SU-DHL-6 (cell line): Measurements from ENCODE around the gene WDR81.
"Not testable (repeated sequence)": the region's sequence is repeated elsewhere in the genome, so short reads cannot be mapped to it uniquely, and the experiment has no call there.

Experiments used
- H2AFZ ChIP-seq: fragments of 200-600 bp; sonication (generic); 2 replicates; pipeline ENCODE4 v1.6.1; 2014; ENCODE audit warnings: low read depth, mild to moderate bottlenecking, moderate library complexity, mixed read lengths, antibody characterized with exemption, low read length; ENCODE audit not compliant: severe bottlenecking
- H3F3A ChIP-seq: fragments of 200-600 bp; shearing (Covaris generic); 2 replicates; pipeline ENCODE4 v1.6.0; 2016; ENCODE audit warnings: antibody characterized with exemption, mild to moderate bottlenecking; ENCODE audit not compliant: insufficient read depth
- H3K27ac ChIP-seq: fragments of 200-600 bp; sonication (generic); 2 replicates; pipeline ENCODE4 v1.5.1; 2016; ENCODE audit warnings: low read depth, mild to moderate bottlenecking, low read length, moderate library complexity, mixed read lengths
- H3K27me3 ChIP-seq: fragments of 200-600 bp; sonication (generic), shearing (Covaris generic); 2 replicates; pipeline ENCODE4 v1.6.0; 2014; ENCODE audit warnings: mild to moderate bottlenecking, low read length
- H3K36me3 ChIP-seq: fragments of 200-600 bp; sonication (generic); 2 replicates; pipeline ENCODE4 v1.6.1; 2014; ENCODE audit warnings: mild to moderate bottlenecking, low read length, mixed read lengths
- H3K4me2 ChIP-seq: fragments of 300-600, 200-600 bp; shearing (Covaris generic), sonication (generic); 2 replicates; pipeline ENCODE4 v1.6.0; 2014; ENCODE audit warnings: low read length, low read depth, mild to moderate bottlenecking; ENCODE audit not compliant: poor library complexity, severe bottlenecking
- H3K4me3 ChIP-seq: fragments of 200-600 bp; sonication (generic); 2 replicates; pipeline ENCODE4 v1.5.1; 2014; ENCODE audit warnings: antibody characterized with exemption, low read length, mild to moderate bottlenecking, mixed read lengths; ENCODE audit not compliant: insufficient read depth, poor library complexity, severe bottlenecking
- H3K79me2 ChIP-seq: fragments of 200-600 bp; sonication (generic); 2 replicates; pipeline ENCODE4 v1.6.1; 2014; ENCODE audit warnings: mild to moderate bottlenecking, low read length, moderate library complexity; ENCODE audit not compliant: insufficient read depth
- H3K9ac ChIP-seq: fragments of 200-600 bp; sonication (generic); 2 replicates; pipeline ENCODE4 v1.7.0; 2014; ENCODE audit warnings: mild to moderate bottlenecking, low read length
- H3K9me2 ChIP-seq: fragments of 200-600 bp; sonication (generic); replicated peaks from 2 replicates; pipeline ENCODE4 v1.6.1; 2014; ENCODE audit warnings: low read length; ENCODE audit not compliant: insufficient read depth
- H3K9me3 ChIP-seq: fragments of 200-600 bp; sonication (generic); 2 replicates; pipeline ENCODE4 v1.6.1; 2014; ENCODE audit warnings: low read length, mixed read lengths; ENCODE audit not compliant: insufficient read depth
- H4K20me1 ChIP-seq: fragments of 200-600 bp; sonication (generic); 2 replicates; pipeline ENCODE4 v1.6.1; 2014; ENCODE audit warnings: low read depth, mild to moderate bottlenecking, antibody characterized with exemption, low read length, moderate library complexity, mixed read lengths
- EZH2phosphoT487 ChIP-seq: fragments of 200-600 bp; sonication (generic), shearing (Covaris generic); conservative IDR thresholded peaks from 2 replicates; pipeline ENCODE4 v1.6.1; 2018; ENCODE audit warnings: mild to moderate bottlenecking, antibody characterized with exemption, low read length, moderate library complexity, mixed read lengths
- TF ChIP-seq, protein P1 (sequence below): fragments of 200-600 bp; sonication (generic); IDR thresholded peaks from one replicate; pipeline ENCODE4 v1.5.1; 2017; ENCODE audit warnings: antibody characterized with exemption, mild to moderate bottlenecking, low read length, moderate library complexity; ENCODE audit not compliant: insufficient read depth, poor library complexity, severe bottlenecking

The WDR81 gene

DNA sequence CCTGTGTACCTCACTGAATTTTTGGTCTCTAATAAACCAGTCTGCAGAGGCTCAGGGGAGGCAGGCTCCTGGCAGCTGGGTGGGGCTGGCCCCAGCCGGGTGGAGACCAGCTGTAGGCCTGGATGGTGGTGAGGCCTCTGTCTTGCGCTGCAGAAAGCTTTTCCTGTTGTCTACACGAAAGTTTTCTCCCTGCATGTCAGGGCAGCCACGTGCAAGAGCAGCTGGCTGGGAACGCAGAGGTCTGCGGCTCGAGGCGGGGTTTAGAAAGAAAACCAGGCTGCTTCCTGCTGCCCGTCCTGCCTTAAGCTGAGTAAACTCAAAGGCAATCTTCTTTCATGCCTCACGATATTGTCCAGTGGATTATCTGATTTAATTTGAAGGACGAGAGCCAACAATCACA lies 39.8 kb downstream of the WDR81 start:
- Histone ChIP-seq H3K9ac (no peak overlapping the region), H3K36me3 (no peaks in the 10 kb centered on the region), H3K27ac (no peak overlapping the region), H3K4me2 (no peak overlapping the region), H3K9me3 (no peaks in the 10 kb centered on the region), H3K27me3 (no peaks in the 10 kb centered on the region), H3K79me2 (no peaks in the 10 kb centered on the region), H3F3A (no peaks in the 10 kb centered on the region), H4K20me1 (no peaks in the 10 kb centered on the region), H2AFZ (no peak overlapping the region), H3K9me2 (no peaks in the 10 kb centered on the region), H3K4me3 (no peak overlapping the region)
- no peak for TF ChIP-seq EZH2phosphoT487
- TF ChIP-seq, protein P1, sequence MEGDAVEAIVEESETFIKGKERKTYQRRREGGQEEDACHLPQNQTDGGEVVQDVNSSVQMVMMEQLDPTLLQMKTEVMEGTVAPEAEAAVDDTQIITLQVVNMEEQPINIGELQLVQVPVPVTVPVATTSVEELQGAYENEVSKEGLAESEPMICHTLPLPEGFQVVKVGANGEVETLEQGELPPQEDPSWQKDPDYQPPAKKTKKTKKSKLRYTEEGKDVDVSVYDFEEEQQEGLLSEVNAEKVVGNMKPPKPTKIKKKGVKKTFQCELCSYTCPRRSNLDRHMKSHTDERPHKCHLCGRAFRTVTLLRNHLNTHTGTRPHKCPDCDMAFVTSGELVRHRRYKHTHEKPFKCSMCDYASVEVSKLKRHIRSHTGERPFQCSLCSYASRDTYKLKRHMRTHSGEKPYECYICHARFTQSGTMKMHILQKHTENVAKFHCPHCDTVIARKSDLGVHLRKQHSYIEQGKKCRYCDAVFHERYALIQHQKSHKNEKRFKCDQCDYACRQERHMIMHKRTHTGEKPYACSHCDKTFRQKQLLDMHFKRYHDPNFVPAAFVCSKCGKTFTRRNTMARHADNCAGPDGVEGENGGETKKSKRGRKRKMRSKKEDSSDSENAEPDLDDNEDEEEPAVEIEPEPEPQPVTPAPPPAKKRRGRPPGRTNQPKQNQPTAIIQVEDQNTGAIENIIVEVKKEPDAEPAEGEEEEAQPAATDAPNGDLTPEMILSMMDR = no peak

GRCh38 chr17:1764705-1765104 lies 40.2 kb downstream of the WDR81 start:
- H3K4me2 ChIP-seq, H3K27ac ChIP-seq, H3K27me3 ChIP-seq, H3K4me3 ChIP-seq, H3K79me2 ChIP-seq, H3F3A ChIP-seq, H3K9me3 ChIP-seq, H4K20me1 ChIP-seq, H3K36me3 ChIP-seq, H3K9ac ChIP-seq, H3K9me2 ChIP-seq, H2AFZ ChIP-seq: not testable (repeated sequence)

- no peaks in the 10 kb centered on the region for H3K27me3 ChIP-seq
- no peaks in the 10 kb centered on the region for H3K9me2 ChIP-seq
- H3F3A ChIP-seq = no peaks in the 10 kb centered on the region
- no peak overlapping the region for H2AFZ ChIP-seq
- H3K27ac ChIP-seq = no peak overlapping the region
- H4K20me1 ChIP-seq = no peaks in the 10 kb centered on the region
- H3K9ac ChIP-seq = no peak overlapping the region
- H3K36me3 ChIP-seq = no peaks in the 10 kb centered on the region
- no peaks in the 10 kb centered on the region for H3K79me2 ChIP-seq
- no peak overlapping the region for H3K4me3 ChIP-seq
- TF ChIP-seq, protein P1 = no peak
- no peak for TF ChIP-seq EZH2phosphoT487
- no peaks in the 10 kb centered on the region for H3K9me3 ChIP-seq
- no peak overlapping the region for H3K4me2 ChIP-seq
Measured at GRCh38 chr17:1765576-1765975, 41.1 kb downstream of the WDR81 start.

GRCh38 chr17:1766382-1767135 lies 42.1 kb downstream of the WDR81 start:
- no peak overlapping the region for H3K4me2 ChIP-seq

More at GRCh38 chr17:1766382-1767135, 42.1 kb downstream of the WDR81 start:
- Histone ChIP-seq H3K9me2 (no peaks in the 10 kb centered on the region), H3K27me3 (no peaks in the 10 kb centered on the region), H3K27ac (no peak overlapping the region), H3K36me3 (no peaks in the 10 kb centered on the region), H3F3A (no peaks in the 10 kb centered on the region), H2AFZ (no peak overlapping the region), H3K4me3 (no peak overlapping the region), H3K9me3 (no peaks in the 10 kb centered on the region), H3K79me2 (no peaks in the 10 kb centered on the region), H3K9ac (no peak overlapping the region), H4K20me1 (no peaks in the 10 kb centered on the region)
- TF ChIP-seq EZH2phosphoT487 = no peak
- TF ChIP-seq, protein P1 = no peak
